ENCODE measurements around the gene COL11A2. TPM values are rescaled to one million over a fixed set of nuclear protein-coding genes. Genes with fewer than 3 reads are reported as not detected.

Gene COL11A2
- total RNA-seq, 2 experiments from 2014 or later = 0.88 to 1.4 TPM

GRCh38 chr6:33126101-33126714 is 66.1 kb downstream of the COL11A2 start:
- Mint-ChIP-seq H3K27ac (no peak overlapping the region), H3K27me3 (ENCODE audit: low read depth) (peaks cover 5% of the 10 kb centered on the region), H3K36me3 (ENCODE audit: low read depth) (peaks cover 1% of the 10 kb centered on the region), H3K4me3 (no peak overlapping the region), H3K9me3 (peaks cover 8% of the 10 kb centered on the region), H3K4me1 (ENCODE audit: low read depth) (no peaks in the 10 kb centered on the region)
- intact Hi-C loops (cut with micrococcal nuclease) = no loop called here
- peak; percentile 77 for DNase-seq
- CTCF ChIA-PET = interaction anchor here (0.6 to 4.7 kb wide), 16 partner anchors 10 to 238 kb away, joined by 3 to 43 read pairs (median 4); no protein-coding TSS in a partner anchor

GRCh38 chr6:33124947-33125346 is 67.3 kb downstream of the COL11A2 start:
- Mint-ChIP-seq H3K9me3 (peaks cover 8% of the 10 kb centered on the region), H3K4me3 (no peak overlapping the region), H3K36me3 (ENCODE audit: low read depth) (peaks cover 1% of the 10 kb centered on the region), H3K27me3 (ENCODE audit: low read depth) (peaks cover 5% of the 10 kb centered on the region), H3K4me1 (ENCODE audit: low read depth) (no peaks in the 10 kb centered on the region), H3K27ac (no peak overlapping the region)
- no peak for DNase-seq
- CTCF ChIA-PET = interaction anchor here (1.0 to 4.7 kb wide), 8 partner anchors 11 to 125 kb away, joined by 3 to 43 read pairs (median 8); no protein-coding TSS in a partner anchor
- intact Hi-C loops (cut with micrococcal nuclease) = no loop called here

GRCh38 chr6:33124525-33124901 is 67.8 kb downstream of the COL11A2 start:
- intact Hi-C loops (cut with micrococcal nuclease) = no loop called here
- peaks cover 8% of the 10 kb centered on the region for H3K9me3 Mint-ChIP-seq
- H3K27ac Mint-ChIP-seq = no peak overlapping the region
- no peak overlapping the region for H3K4me3 Mint-ChIP-seq
- DNase-seq = no peak
- H3K36me3 Mint-ChIP-seq (ENCODE audit: low read depth) = peaks cover 1% of the 10 kb centered on the region
- no peaks in the 10 kb centered on the region for H3K4me1 Mint-ChIP-seq (ENCODE audit: low read depth)
- H3K27me3 Mint-ChIP-seq (ENCODE audit: low read depth) = peaks cover 5% of the 10 kb centered on the region
- CTCF ChIA-PET = interaction anchor here (0.6 to 4.7 kb wide), 11 partner anchors 11 to 164 kb away, joined by 3 to 43 read pairs (median 5); no protein-coding TSS in a partner anchor

- intact Hi-C loops (cut with micrococcal nuclease) = loop anchor here (1.0 kb wide), 1 partner anchor 124 kb away; no protein-coding TSS in a partner anchor
- DNase-seq = peak; percentile 50
- peaks cover 8% of the 10 kb centered on the region for H3K9me3 Mint-ChIP-seq
- CTCF ChIA-PET = interaction anchor here (0.6 to 4.7 kb wide), 10 partner anchors 12 to 164 kb away, joined by 3 to 43 read pairs (median 6); no protein-coding TSS in a partner anchor
- no peaks in the 10 kb centered on the region for H3K4me1 Mint-ChIP-seq (ENCODE audit: low read depth)
- H3K27ac Mint-ChIP-seq = no peak overlapping the region
- H3K4me3 Mint-ChIP-seq = no peak overlapping the region
- peaks cover 1% of the 10 kb centered on the region for H3K36me3 Mint-ChIP-seq (ENCODE audit: low read depth)
- peaks cover 5% of the 10 kb centered on the region for H3K27me3 Mint-ChIP-seq (ENCODE audit: low read depth)
Observed at GRCh38 chr6:33123732-33124524, 68.3 kb downstream of the COL11A2 start.

GRCh38 chr6:33123181-33123580 is 69.1 kb downstream of the COL11A2 start:
- peaks cover 1% of the 10 kb centered on the region for H3K36me3 Mint-ChIP-seq (ENCODE audit: low read depth)
- no peak overlapping the region for H3K4me3 Mint-ChIP-seq
- DNase-seq = no peak
- intact Hi-C loops (cut with micrococcal nuclease) = loop anchor here (1.0 kb wide), 1 partner anchor 125 kb away; no protein-coding TSS in a partner anchor
- H3K27ac Mint-ChIP-seq = no peak overlapping the region
- peaks cover 8% of the 10 kb centered on the region for H3K9me3 Mint-ChIP-seq
- peaks cover 8% of the 10 kb centered on the region for H3K27me3 Mint-ChIP-seq (ENCODE audit: low read depth)
- no peaks in the 10 kb centered on the region for H3K4me1 Mint-ChIP-seq (ENCODE audit: low read depth)
- CTCF ChIA-PET = interaction anchor here (1.6 to 4.7 kb wide), 5 partner anchors 13 to 124 kb away, joined by 5 to 43 read pairs (median 30); no protein-coding TSS in a partner anchor

GRCh38 chr6:33120001-33120400 is 72.3 kb downstream of the COL11A2 start:
- Mint-ChIP-seq H3K27me3 (ENCODE audit: low read depth) (peaks cover 29% of the 10 kb centered on the region), H3K27ac (no peak overlapping the region), H3K36me3 (ENCODE audit: low read depth) (peaks cover 1% of the 10 kb centered on the region), H3K4me3 (no peak overlapping the region), H3K4me1 (ENCODE audit: low read depth) (peaks cover 7% of the 10 kb centered on the region), H3K9me3 (peaks cover 8% of the 10 kb centered on the region)
- intact Hi-C loops (cut with micrococcal nuclease) = no loop called here
- DNase-seq = no peak
- CTCF ChIA-PET = interaction anchor here (0.6 to 3.8 kb wide), 13 partner anchors 8 to 244 kb away, joined by 3 to 31 read pairs (median 6); no protein-coding TSS in a partner anchor

- H3K36me3 Mint-ChIP-seq (ENCODE audit: low read depth) = no peaks in the 10 kb centered on the region
- no peak overlapping the region for H3K4me3 Mint-ChIP-seq
- CTCF ChIA-PET = interaction anchor here (0.7 to 3.8 kb wide), 4 partner anchors 9 to 129 kb away, joined by 3 to 31 read pairs (median 6); no protein-coding TSS in a partner anchor
- peaks cover 7% of the 10 kb centered on the region for H3K4me1 Mint-ChIP-seq (ENCODE audit: low read depth)
- H3K27ac Mint-ChIP-seq = no peak overlapping the region
- peaks cover 2% of the 10 kb centered on the region for H3K9me3 Mint-ChIP-seq
- H3K27me3 Mint-ChIP-seq (ENCODE audit: low read depth) = peaks cover 37% of the 10 kb centered on the region
- intact Hi-C loops (cut with micrococcal nuclease) = loop anchor here (1.0 to 10.0 kb wide), 4 partner anchors 30 to 226 kb away; no protein-coding TSS in a partner anchor
- DNase-seq = no peak
Observed at GRCh38 chr6:33118525-33119123, 73.6 kb downstream of the COL11A2 start.

- Mint-ChIP-seq H3K4me3 (no peak overlapping the region), H3K27me3 (ENCODE audit: low read depth) (peaks cover 41% of the 10 kb centered on the region), H3K27ac (no peak overlapping the region), H3K4me1 (ENCODE audit: low read depth) (peaks cover 7% of the 10 kb centered on the region), H3K36me3 (ENCODE audit: low read depth) (no peaks in the 10 kb centered on the region), H3K9me3 (no peaks in the 10 kb centered on the region)
- intact Hi-C loops (cut with micrococcal nuclease) = loop anchor here (1.0 to 10.0 kb wide), 4 partner anchors 30 to 227 kb away; no protein-coding TSS in a partner anchor
- CTCF ChIA-PET = interaction anchor here (0.7 to 1.5 kb wide), 2 partner anchors 131 to 485 kb away, joined by 3 to 5 read pairs; no protein-coding TSS in a partner anchor
- DNase-seq = no peak
Observed at GRCh38 chr6:33117811-33118277, 74.4 kb downstream of the COL11A2 start.

GRCh38 chr6:33116841-33117711 is 75.2 kb downstream of the COL11A2 start:
- intact Hi-C loops (cut with micrococcal nuclease) = loop anchor here (5.0 to 10.0 kb wide), 2 partner anchors 45 to 228 kb away; no protein-coding TSS in a partner anchor
- no peak for DNase-seq
- Mint-ChIP-seq H3K4me3 (no peak overlapping the region), H3K36me3 (ENCODE audit: low read depth) (no peaks in the 10 kb centered on the region), H3K27ac (no peak overlapping the region), H3K4me1 (ENCODE audit: low read depth) (peaks cover 7% of the 10 kb centered on the region), H3K9me3 (no peaks in the 10 kb centered on the region), H3K27me3 (ENCODE audit: low read depth) (peaks cover 44% of the 10 kb centered on the region)
- CTCF ChIA-PET = interaction anchor here (0.7 to 1.5 kb wide), 4 partner anchors 12 to 241 kb away, joined by 3 to 5 read pairs (median 4); no protein-coding TSS in a partner anchor

- no peak for DNase-seq
- CTCF ChIA-PET = interaction anchor here (0.7 to 0.8 kb wide), 3 partner anchors 12 to 241 kb away, joined by 3 to 4 read pairs (median 3); no protein-coding TSS in a partner anchor
- Mint-ChIP-seq H3K4me1 (ENCODE audit: low read depth) (peaks cover 7% of the 10 kb centered on the region), H3K36me3 (ENCODE audit: low read depth) (no peaks in the 10 kb centered on the region), H3K27ac (no peak overlapping the region), H3K4me3 (no peak overlapping the region), H3K9me3 (no peaks in the 10 kb centered on the region), H3K27me3 (ENCODE audit: low read depth) (peaks cover 44% of the 10 kb centered on the region)
- intact Hi-C loops (cut with micrococcal nuclease) = loop anchor here (5.0 to 10.0 kb wide), 2 partner anchors 46 to 228 kb away; no protein-coding TSS in a partner anchor
Observed at GRCh38 chr6:33116417-33116816, 75.8 kb downstream of the COL11A2 start.

GRCh38 chr6:33114406-33114805 is 77.9 kb downstream of the COL11A2 start:
- CTCF ChIA-PET = interaction anchor here (0.7 to 1.7 kb wide), 3 partner anchors 12 to 114 kb away, joined by 3 to 9 read pairs (median 3); no protein-coding TSS in a partner anchor
- no peak overlapping the region for H3K4me3 Mint-ChIP-seq
- DNase-seq = no peak
- intact Hi-C loops (cut with micrococcal nuclease) = loop anchor here (10.0 kb wide), 1 partner anchor 230 kb away; no protein-coding TSS in a partner anchor
- H3K27me3 Mint-ChIP-seq (ENCODE audit: low read depth) = peaks cover 54% of the 10 kb centered on the region
- no peaks in the 10 kb centered on the region for H3K9me3 Mint-ChIP-seq
- H3K4me1 Mint-ChIP-seq (ENCODE audit: low read depth) = peaks cover 7% of the 10 kb centered on the region
- H3K36me3 Mint-ChIP-seq (ENCODE audit: low read depth) = no peaks in the 10 kb centered on the region
- H3K27ac Mint-ChIP-seq = no peak overlapping the region
